ENCODE data around the gene CORO1C. TPM values are rescaled to one million over a fixed set of nuclear protein-coding genes. Genes with fewer than 3 reads are reported as not detected.

The CORO1C gene
- total RNA-seq, 1 experiment from 2014 or later, result 138 TPM

- DNase-seq (ENCODE audit: low read depth, low spot score) (no peak), ATAC-seq (no peak)
- H3K9ac ChIP-seq (ENCODE audit: low read length), result no peak overlapping the region
- no peaks in the 10 kb centered on the region for H3K4me1 ChIP-seq (ENCODE audit: control insufficient read depth in 1 of 2, insufficient read depth in 2 of 2, low read length in 2 of 2)
- no TSS peak for BruUV-seq (replicated peaks)
- H3K27me3 ChIP-seq (ENCODE audit: insufficient read depth, low read length), result no peaks in the 10 kb centered on the region
- no peak overlapping the region for H3K4me3 ChIP-seq (replicated peaks in 1 of 2; ENCODE audit: low read depth in 1 of 2, low read length in 2 of 2)
- TF ChIP-seq SRF (IDR thresholded peaks at IDR 0.05; ENCODE audit: low read depth) (no peak), SIN3A (IDR thresholded peaks at IDR 0.05; ENCODE audit: low read depth) (no peak), ELF1 (IDR thresholded peaks at IDR 0.05; ENCODE audit: borderline replicate concordance, low read depth) (no peak), ZNF274 (IDR thresholded peaks at IDR 0.05; ENCODE audit: low read depth, low read length) (no peak), ZFX (IDR thresholded peaks at IDR 0.05) (no peak), ZBTB33 (IDR thresholded peaks at IDR 0.05; ENCODE audit: extremely low read depth, insufficient replicate concordance, low read length) (no peak), FOSL1 (IDR thresholded peaks at IDR 0.05; ENCODE audit: low read depth) (no peak), EZH2 (IDR thresholded peaks at IDR 0.05) (no peak), POLR2A (IDR thresholded peaks at IDR 0.05; ENCODE audit: borderline replicate concordance, extremely low read depth, insufficient read depth, insufficient read length) (no peak), EZH2phosphoT487 (IDR thresholded peaks at IDR 0.05; ENCODE audit: borderline replicate concordance) (no peak), RAD21 (IDR thresholded peaks at IDR 0.05; ENCODE audit: low read depth) (no peak), EGR1 (IDR thresholded peaks at IDR 0.05; ENCODE audit: low read depth) (no peak), CTCF (IDR thresholded peaks at IDR 0.05 in 2 of 3, conservative IDR thresholded peaks at IDR 0.05 in 1 of 3; ENCODE audit: borderline replicate concordance in 1 of 3, insufficient read depth in 1 of 3, low read depth in 2 of 3, low read length in 2 of 3) (no peak), REST (IDR thresholded peaks at IDR 0.05; ENCODE audit: low read depth) (no peak)
- H2AFZ ChIP-seq (ENCODE audit: low read depth, low read length, poor library complexity, severe bottlenecking), result no peak overlapping the region
- H3K27ac ChIP-seq (ENCODE audit: low read depth, low read length), result no peak overlapping the region
- ChIA-PET CTCF (no interaction called here), RAD21 (ENCODE audit: low non-redundant PET in 1 of 2, low total read pairs in 2 of 2, uncharacterized antibody in 2 of 2, unreplicated experiment in 2 of 2) (no interaction called here), POLR2A (no interaction called here)
- H4K20me1 ChIP-seq (ENCODE audit: insufficient read depth), result no peaks in the 10 kb centered on the region
- H3K79me2 ChIP-seq (ENCODE audit: insufficient read depth, low read length), result peaks cover 87% of the 10 kb centered on the region
- H3K9me2 ChIP-seq (ENCODE audit: insufficient read depth), result no peaks in the 10 kb centered on the region
- H3K9me3 ChIP-seq (ENCODE audit: control insufficient read depth in 1 of 2, insufficient read depth in 1 of 2, low read depth in 1 of 2, low read length in 2 of 2), result no peaks in the 10 kb centered on the region
- intact Hi-C loops (cut with micrococcal nuclease), result no loop called here
- H3K36me3 ChIP-seq (ENCODE audit: control insufficient read depth in 1 of 2, insufficient read depth in 2 of 2, low read length in 2 of 2), result peaks cover 11 to 19% of the 10 kb centered on the region in 2 experiments
- no peak overlapping the region for H3K4me2 ChIP-seq (ENCODE audit: low read length)
These were observed 30.3 kb downstream of the CORO1C start for GRCh38 chr12:108700833-108701541.

Measured in HCT116 (cell line).